Measurements from ENCODE around the gene PHF13. TPM values are rescaled to one million over a fixed set of nuclear protein-coding genes. Genes with fewer than 3 reads are reported as not detected.

PHF13 gene
- polyA plus RNA-seq, 1 of the 3 experiments (the other 2 are of a cell fraction): 8.5 TPM

DNA sequence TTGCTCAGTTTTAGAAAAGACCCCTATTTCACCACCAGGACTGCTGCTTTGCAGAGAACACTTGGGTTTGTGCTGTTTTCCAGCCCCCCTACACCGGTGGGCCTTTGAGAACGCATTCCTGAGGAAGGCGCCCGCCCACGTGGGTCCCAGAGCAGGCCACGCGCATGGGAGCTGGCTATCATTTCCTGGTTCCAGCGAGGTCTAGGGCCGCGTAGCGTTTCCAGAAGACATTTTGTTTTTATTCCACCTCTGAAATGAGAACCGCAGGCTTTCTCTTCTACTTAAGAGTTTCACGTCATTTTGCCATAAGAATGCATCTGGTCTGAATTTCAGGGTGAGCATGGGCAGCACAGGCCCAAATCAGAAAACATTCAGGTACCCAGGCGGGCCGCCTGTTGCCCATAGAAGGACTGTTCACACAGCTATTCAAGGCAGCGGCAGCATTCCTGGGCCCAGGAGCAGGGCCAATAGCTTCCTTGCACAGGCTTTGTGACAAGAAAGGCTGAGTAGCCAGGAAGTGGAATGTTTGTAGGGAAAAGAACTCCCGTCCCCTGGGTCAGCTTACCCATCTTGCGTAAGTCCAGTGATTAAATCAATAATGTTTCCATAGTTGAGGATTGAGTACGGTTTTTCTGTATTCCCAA lies 9.5 kb upstream of the PHF13 start:
- H3K4me2 ChIP-seq: no peak overlapping the region
- no peak overlapping the region for H2AFZ ChIP-seq (ENCODE audit: low read depth)
- H3K9ac ChIP-seq: no peak overlapping the region
- no peaks in the 10 kb centered on the region for H3K27me3 ChIP-seq (ENCODE audit: insufficient read depth)
- H3K79me2 ChIP-seq (ENCODE audit: insufficient read depth): peaks cover 30% of the 10 kb centered on the region
- H3K9me2 ChIP-seq: no peaks in the 10 kb centered on the region
- H3K4me3 ChIP-seq (ENCODE audit: low read depth in 2 of 2, low read length in 1 of 2): no peak overlapping the region
- no peaks in the 10 kb centered on the region for H3K9me3 ChIP-seq
- 95% methylated on average over 19 of the region's 19 CpGs for WGBS (ENCODE audit: low lambda C conversion rate)
- peaks cover 10 to 26% of the 10 kb centered on the region in 2 experiments; a peak in 2 of 4 replicates for H3K4me1 ChIP-seq (ENCODE audit: control insufficient read depth in 1 of 2, insufficient read depth in 2 of 2, low read depth in 1 of 2, low read length in 1 of 2)
- no peak overlapping the region for H3K27ac ChIP-seq (ENCODE audit: low read depth in 2 of 2, low read length in 1 of 2)
- H3F3A ChIP-seq (replicated peaks; ENCODE audit: insufficient read depth): peaks cover 14% of the 10 kb centered on the region
- peaks cover 0 to 4% of the 10 kb centered on the region in 2 experiments for H3K36me3 ChIP-seq (replicated peaks in 1 of 2; ENCODE audit: control insufficient read depth in 1 of 2, insufficient read depth in 2 of 2, low read length in 1 of 2)
- H4K20me1 ChIP-seq (ENCODE audit: insufficient read depth): peaks cover 9% of the 10 kb centered on the region; the same call in 1 of the 2 replicates
- DNase-seq: no peak
- ChIA-PET POLR2A (no interaction called here), CTCF (interaction anchor here (0.9 to 4.0 kb wide), 6 partner anchors 10 to 128 kb away, joined by 3 to 19 read pairs (median 4); partner anchors contain the start of genes NOL9, PHF13 and TAS1R1)
- TF ChIP-seq EZH2phosphoT487 (IDR thresholded peaks at IDR 0.05; ENCODE audit: borderline replicate concordance, low read depth) (no peak), FOXM1 (IDR thresholded peaks at IDR 0.05; ENCODE audit: low read depth) (no peak), NRF1 (IDR thresholded peaks at IDR 0.05; ENCODE audit: low read depth, low read length) (no peak), SMC3 (IDR thresholded peaks at IDR 0.05; ENCODE audit: low read depth, low read length) (no peak), TCF12 (IDR thresholded peaks at IDR 0.05) (no peak), POLR2AphosphoS5 (IDR thresholded peaks at IDR 0.05; ENCODE audit: low read depth, low read length) (no peak), RCOR1 (IDR thresholded peaks at IDR 0.05; ENCODE audit: low read length) (no peak), JUND (IDR thresholded peaks at IDR 0.05) (no peak), TEAD4 (IDR thresholded peaks at IDR 0.05; ENCODE audit: borderline replicate concordance, insufficient read depth) (no peak), ELF1 (IDR thresholded peaks at IDR 0.05) (no peak), YY1 (IDR thresholded peaks at IDR 0.05; ENCODE audit: low read depth) (no peak), REST (IDR thresholded peaks at IDR 0.05; ENCODE audit: low read depth, low read length) (no peak), FOXJ3 (CRISPR knock-in tag; IDR thresholded peaks at IDR 0.05) (no peak)
- TF ChIP-seq, protein P1, sequence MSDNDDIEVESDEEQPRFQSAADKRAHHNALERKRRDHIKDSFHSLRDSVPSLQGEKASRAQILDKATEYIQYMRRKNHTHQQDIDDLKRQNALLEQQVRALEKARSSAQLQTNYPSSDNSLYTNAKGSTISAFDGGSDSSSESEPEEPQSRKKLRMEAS (IDR thresholded peaks at IDR 0.05; ENCODE audit: low read depth): no peak

All from SK-N-SH (cell line).